PFSK-1 (cell line): ENCODE data around the gene GFOD1.

Experiments used
- FOXP2 ChIP-seq: optimal IDR thresholded peaks from 2 replicates; pipeline ENCODE3; 2011; ENCODE audit warnings: borderline replicate concordance, control low read depth, inconsistent platforms; ENCODE audit not compliant: insufficient read depth; ENCODE audit errors: extremely low read length, extremely low read depth
- POLR2AphosphoS5 ChIP-seq: IDR thresholded peaks from 2 replicates; pipeline ENCODE4 v1.6.1; 2012; ENCODE audit warnings: low read depth, mild to moderate bottlenecking, control low read depth, low read length, moderate library complexity
- REST ChIP-seq, 2 experiments: IDR thresholded peaks; 2 replicates each; pipeline versions ENCODE4 v1.6.1 to v1.8.0; 2011 to 2012; ENCODE audit warnings: low read depth in 2 of 2, low read length in 2 of 2, control low read depth in 1 of 2, inconsistent platforms in 1 of 2, mild to moderate bottlenecking in 1 of 2, moderate library complexity in 1 of 2; ENCODE audit not compliant: insufficient read depth in 1 of 2
- SIN3A ChIP-seq: IDR thresholded peaks from 2 replicates; pipeline ENCODE4 v1.6.1; 2012; ENCODE audit warnings: mild to moderate bottlenecking, low read length, moderate library complexity, borderline replicate concordance; ENCODE audit not compliant: insufficient read depth
- TAF1 ChIP-seq: IDR thresholded peaks from 2 replicates; pipeline ENCODE4 v1.6.1; 2012; ENCODE audit warnings: low read length, control low read depth, borderline replicate concordance; ENCODE audit not compliant: insufficient read depth

The GFOD1 gene

GRCh38 chr6:13384506-13384905 is 102.9 kb downstream of the GFOD1 start:
- TF ChIP-seq POLR2AphosphoS5, result no peak
- no peak for TF ChIP-seq FOXP2
- TF ChIP-seq TAF1, result no peak
- TF ChIP-seq SIN3A, result no peak
- no peak for TF ChIP-seq REST (IDR thresholded peaks at IDR 0.05; ENCODE audit: insufficient read depth in 1 of 2, low read depth in 2 of 2, low read length in 2 of 2)

- no peak for TF ChIP-seq REST (IDR thresholded peaks at IDR 0.05; ENCODE audit: insufficient read depth in 1 of 2, low read depth in 2 of 2, low read length in 2 of 2)
- no peak for TF ChIP-seq SIN3A
- TF ChIP-seq POLR2AphosphoS5, result no peak
- TF ChIP-seq FOXP2, result no peak
- no peak for TF ChIP-seq TAF1
Measured at GRCh38 chr6:13383328-13384163, 103.9 kb downstream of the GFOD1 start.

GRCh38 chr6:13380761-13381160 is 106.6 kb downstream of the GFOD1 start:
- TF ChIP-seq SIN3A, result no peak
- TF ChIP-seq POLR2AphosphoS5, result no peak
- TF ChIP-seq REST (IDR thresholded peaks at IDR 0.05; ENCODE audit: insufficient read depth in 1 of 2, low read depth in 2 of 2, low read length in 2 of 2), result no peak
- no peak for TF ChIP-seq FOXP2
- no peak for TF ChIP-seq TAF1

GRCh38 chr6:13378669-13379590 is 108.5 kb downstream of the GFOD1 start:
- TF ChIP-seq SIN3A (no peak), POLR2AphosphoS5 (no peak), REST (IDR thresholded peaks at IDR 0.05; ENCODE audit: insufficient read depth in 1 of 2, low read depth in 2 of 2, low read length in 2 of 2) (no peak), FOXP2 (no peak), TAF1 (no peak)
